Measurements from ENCODE around the gene MCM10.

GRCh38 chr10:13222151-13222550, 60.8 kb downstream of the MCM10 start:
- TF ChIP-seq POLR2AphosphoS5 (IDR thresholded peaks at IDR 0.05; ENCODE audit: low read depth, low read length), result no peak
- TF ChIP-seq EZH2 (IDR thresholded peaks at IDR 0.05), result no peak
- no peak for TF ChIP-seq RAD21 (IDR thresholded peaks at IDR 0.05; ENCODE audit: low read depth)
- TF ChIP-seq MAX (IDR thresholded peaks at IDR 0.05), result no peak
- no peak for TF ChIP-seq CTCF (IDR thresholded peaks at IDR 0.05 in 2 of 3, conservative IDR thresholded peaks at IDR 0.05 in 1 of 3; ENCODE audit: borderline replicate concordance in 1 of 3, insufficient read depth in 1 of 3, low read depth in 2 of 3, low read length in 2 of 3)
- TF ChIP-seq EGR1 (IDR thresholded peaks at IDR 0.05; ENCODE audit: low read depth), result no peak
- no peak for TF ChIP-seq EZH2phosphoT487 (IDR thresholded peaks at IDR 0.05; ENCODE audit: borderline replicate concordance)
- no peak for TF ChIP-seq CEBPB (IDR thresholded peaks at IDR 0.05; ENCODE audit: low read depth)
- no peak for TF ChIP-seq ZBTB33 (IDR thresholded peaks at IDR 0.05; ENCODE audit: extremely low read depth, insufficient replicate concordance, low read length)

Data from HCT116 (cell line).